Upper lobe of left lung (tissue), 4 donors: ENCODE data around the gene KIF7.

Source experiments
- CTCF ChIP-seq, 6 experiments: fragments of 450-650 bp in 4 of 6; fragments of 200-600 bp in 2 of 6; sonication (generic) in 2 of 6; IDR thresholded peaks; one replicate each; pipeline ENCODE4 v1.5.1; 2016 to 2019; ENCODE audit warnings: antibody characterized with exemption in 6 of 6
- POLR2A ChIP-seq, 4 donors: fragments of 450-650 bp; IDR thresholded peaks; one replicate each; pipeline ENCODE4 v1.5.1; 2016 to 2017; ENCODE audit warnings: antibody characterized with exemption in 4 of 4, mild to moderate bottlenecking in 2 of 4

GRCh38 chr15:89679212-89679611 is 23.9 kb upstream of the KIF7 start, which contains the start of gene PLIN1:
- TF ChIP-seq CTCF (IDR thresholded peaks at IDR 0.05) (no peak), POLR2A (IDR thresholded peaks at IDR 0.05) (no peak)
